ENCODE measurements around the gene RMND5B. TPM values are rescaled to one million over a fixed set of nuclear protein-coding genes. Genes with fewer than 3 reads are reported as not detected.
"Not testable (repeated sequence)": the region's sequence is repeated elsewhere in the genome, so short reads cannot be mapped to it uniquely, and the experiment has no call there.

The RMND5B gene
- total and polyA plus RNA-seq, 3 donors from 2014 or later: 73.0 to 181 (median 102) TPM

GRCh38 chr5:178123094-178123965 lies 7.5 kb upstream of the RMND5B start:
- TF ChIP-seq, protein P1, sequence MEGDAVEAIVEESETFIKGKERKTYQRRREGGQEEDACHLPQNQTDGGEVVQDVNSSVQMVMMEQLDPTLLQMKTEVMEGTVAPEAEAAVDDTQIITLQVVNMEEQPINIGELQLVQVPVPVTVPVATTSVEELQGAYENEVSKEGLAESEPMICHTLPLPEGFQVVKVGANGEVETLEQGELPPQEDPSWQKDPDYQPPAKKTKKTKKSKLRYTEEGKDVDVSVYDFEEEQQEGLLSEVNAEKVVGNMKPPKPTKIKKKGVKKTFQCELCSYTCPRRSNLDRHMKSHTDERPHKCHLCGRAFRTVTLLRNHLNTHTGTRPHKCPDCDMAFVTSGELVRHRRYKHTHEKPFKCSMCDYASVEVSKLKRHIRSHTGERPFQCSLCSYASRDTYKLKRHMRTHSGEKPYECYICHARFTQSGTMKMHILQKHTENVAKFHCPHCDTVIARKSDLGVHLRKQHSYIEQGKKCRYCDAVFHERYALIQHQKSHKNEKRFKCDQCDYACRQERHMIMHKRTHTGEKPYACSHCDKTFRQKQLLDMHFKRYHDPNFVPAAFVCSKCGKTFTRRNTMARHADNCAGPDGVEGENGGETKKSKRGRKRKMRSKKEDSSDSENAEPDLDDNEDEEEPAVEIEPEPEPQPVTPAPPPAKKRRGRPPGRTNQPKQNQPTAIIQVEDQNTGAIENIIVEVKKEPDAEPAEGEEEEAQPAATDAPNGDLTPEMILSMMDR (IDR thresholded peaks at IDR 0.05): no peak
- no peak for TF ChIP-seq POLR2A (IDR thresholded peaks at IDR 0.05)
- WGBS, 2 donors: 92 to 93% methylated on average over 9 to 13 of the region's 13 CpGs
- Histone ChIP-seq H3K27me3 (no peaks in the 10 kb centered on the region), H3K4me3 (no peak overlapping the region), H3K4me1 (peaks cover 8% of the 10 kb centered on the region), H3K36me3 (ENCODE audit: low read depth, missing control alignments) (no peaks in the 10 kb centered on the region), H3K9me3 (no peaks in the 10 kb centered on the region), H3K27ac (no peak overlapping the region)
- DNase-seq: no peak
- intact Hi-C loops (cut with DNase I; ENCODE audit: low total_unique reads): no loop called here

- no peak for TF ChIP-seq POLR2A (IDR thresholded peaks at IDR 0.05)
- TF ChIP-seq, protein P1 (IDR thresholded peaks at IDR 0.05): no peak
- WGBS, 2 donors: 91 to 94% methylated on average over 5 to 17 of the region's 18 CpGs
Measured at GRCh38 chr5:178123966-178124925, 6.6 kb upstream of the RMND5B start.

GRCh38 chr5:178125253-178125906 lies 5.4 kb upstream of the RMND5B start:
- WGBS, 2 donors: 87 to 88% methylated on average over 10 of the region's 10 CpGs
- peaks cover 8% of the 10 kb centered on the region for H3K4me1 ChIP-seq
- H3K9me3 ChIP-seq: no peaks in the 10 kb centered on the region
- no peak overlapping the region for H3K4me3 ChIP-seq
- H3K36me3 ChIP-seq (ENCODE audit: low read depth, missing control alignments): no peaks in the 10 kb centered on the region
- no peak overlapping the region for H3K27ac ChIP-seq
- no peaks in the 10 kb centered on the region for H3K27me3 ChIP-seq
- no peak for DNase-seq
- intact Hi-C loops (cut with DNase I; ENCODE audit: low total_unique reads): no loop called here
- no peak for TF ChIP-seq POLR2A (IDR thresholded peaks at IDR 0.05)
- TF ChIP-seq, protein P1 (IDR thresholded peaks at IDR 0.05): no peak

More at GRCh38 chr5:178123966-178124925, 6.6 kb upstream of the RMND5B start:
- H3K9me3 ChIP-seq: no peaks in the 10 kb centered on the region
- no peak overlapping the region for H3K4me3 ChIP-seq
- intact Hi-C loops (cut with DNase I; ENCODE audit: low total_unique reads): no loop called here
- no peak overlapping the region for H3K27ac ChIP-seq
- DNase-seq: no peak
- no peaks in the 10 kb centered on the region for H3K27me3 ChIP-seq
- no peaks in the 10 kb centered on the region for H3K36me3 ChIP-seq (ENCODE audit: low read depth, missing control alignments)
- H3K4me1 ChIP-seq: peaks cover 8% of the 10 kb centered on the region

- TF ChIP-seq, protein P1 (IDR thresholded peaks at IDR 0.05): no peak
- TF ChIP-seq POLR2A (IDR thresholded peaks at IDR 0.05): no peak
- peaks cover 9% of the 10 kb centered on the region for H3K4me1 ChIP-seq
- H3K4me3 ChIP-seq: no peak overlapping the region
- no peaks in the 10 kb centered on the region for H3K27me3 ChIP-seq
- intact Hi-C loops (cut with DNase I; ENCODE audit: low total_unique reads): no loop called here
- no peaks in the 10 kb centered on the region for H3K36me3 ChIP-seq (ENCODE audit: low read depth, missing control alignments)
- no peaks in the 10 kb centered on the region for H3K9me3 ChIP-seq
- H3K27ac ChIP-seq: no peak overlapping the region
- no peak for DNase-seq
- WGBS, 2 donors: 68 to 69% methylated on average over 3 of the region's 3 CpGs
Measured at GRCh38 chr5:178126556-178126955, 4.3 kb upstream of the RMND5B start.

DNA sequence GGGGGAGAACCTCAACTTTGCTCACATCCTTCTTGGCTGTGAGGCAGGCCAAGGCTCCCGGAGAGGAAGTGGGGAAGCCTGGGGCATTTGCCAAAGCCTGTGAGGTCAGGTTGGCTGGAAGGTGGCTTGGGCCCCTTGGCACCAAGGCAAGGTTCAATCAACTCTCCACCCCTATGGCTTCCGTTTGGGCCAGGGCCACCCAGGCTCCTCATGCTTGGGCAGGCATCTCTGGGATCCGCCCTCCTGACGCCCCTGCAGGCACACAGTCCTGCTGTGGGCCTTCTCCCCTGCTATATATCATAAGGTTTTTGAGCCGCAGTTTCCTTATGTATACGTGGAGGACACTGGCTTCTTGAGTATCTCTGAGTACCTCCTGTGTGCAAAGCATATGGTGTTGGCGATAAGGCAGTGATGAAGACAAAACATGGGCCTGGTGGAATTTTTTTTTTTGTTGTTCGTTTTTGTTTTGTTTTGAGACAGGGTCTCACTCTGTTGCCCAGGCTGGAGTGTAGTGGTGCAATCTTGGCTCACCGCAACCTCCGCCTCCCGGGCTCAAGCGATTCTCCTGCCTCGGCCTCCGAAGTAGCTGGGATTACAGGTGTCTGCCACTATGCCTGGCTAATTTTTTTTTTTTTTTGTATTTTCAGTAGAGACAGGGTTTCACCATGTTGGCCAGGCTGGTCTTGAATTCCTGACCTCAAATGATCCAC lies 3.4 kb upstream of the RMND5B start:
- H3K4me1 ChIP-seq; H3K9me3 ChIP-seq; H3K36me3 ChIP-seq (ENCODE audit: low read depth, missing control alignments); intact Hi-C loops (cut with DNase I; ENCODE audit: low total_unique reads); H3K4me3 ChIP-seq; DNase-seq; H3K27me3 ChIP-seq; H3K27ac ChIP-seq: not testable (repeated sequence)
- 79 to 91% methylated on average over 13 to 14 of the region's 14 CpGs for WGBS, 2 donors
